ENCODE data around the gene MADD.

The MADD gene

DNA sequence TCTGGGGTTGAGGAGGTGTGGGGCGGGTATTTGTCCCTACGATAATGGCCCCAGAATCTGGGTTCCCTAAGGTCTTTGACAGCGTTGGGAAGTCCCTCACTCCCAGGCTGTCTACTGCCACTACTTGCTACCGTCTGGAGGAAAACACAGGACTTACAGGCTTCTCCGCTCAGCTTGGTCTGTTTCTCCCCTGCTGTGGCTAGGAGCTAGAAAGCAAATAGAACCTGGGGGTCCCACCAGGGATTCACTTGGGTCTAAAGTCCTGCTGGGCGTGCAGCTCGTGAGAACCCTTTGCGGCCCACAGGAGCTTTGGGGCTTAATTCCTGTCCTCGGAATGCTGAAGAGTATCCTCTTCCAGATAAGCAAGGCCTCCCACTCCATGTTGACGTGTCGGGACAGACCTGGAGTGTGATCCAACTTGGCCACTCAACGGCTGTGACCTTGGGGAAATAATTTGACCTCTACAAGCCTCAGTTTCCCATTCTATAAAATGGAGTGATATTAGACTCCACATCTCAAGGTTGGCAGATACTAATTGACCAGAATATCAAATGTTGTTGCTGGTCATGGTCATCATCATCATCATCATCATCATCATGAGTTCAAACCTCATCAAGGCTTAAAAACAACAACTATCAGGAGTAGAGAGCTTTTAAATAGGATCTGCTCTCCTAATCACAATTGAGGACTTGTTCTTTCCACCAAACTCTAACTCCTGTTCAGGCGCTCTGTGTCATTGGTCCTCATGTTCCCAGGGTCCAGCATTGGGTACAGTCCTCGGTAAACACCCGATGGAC lies 84.2 kb downstream of the MADD start:
- in situ Hi-C loops (cut with MboI; ENCODE audit: low sequenced_read_pairs), result no loop called here

DNA sequence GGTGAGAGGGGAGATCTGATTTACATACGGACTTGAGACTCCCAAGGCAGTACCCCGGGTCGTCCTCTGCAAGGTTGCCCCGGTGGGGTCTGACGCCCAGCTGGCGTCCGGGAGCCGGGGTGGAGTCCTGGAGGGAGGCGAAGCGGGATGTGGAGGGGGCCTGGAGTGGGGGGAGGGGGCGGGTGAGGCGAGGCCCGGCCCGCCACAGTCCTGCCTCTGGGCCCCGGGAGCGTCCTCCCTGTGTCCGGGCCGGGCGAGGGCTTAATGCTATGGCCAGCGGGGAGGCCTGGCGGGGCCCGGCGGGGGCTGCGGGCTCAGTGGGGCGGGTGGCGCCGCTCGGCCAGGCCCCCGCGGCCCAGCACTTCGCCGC lies 85.0 kb downstream of the MADD start:
- in situ Hi-C loops (cut with MboI; ENCODE audit: low sequenced_read_pairs), result no loop called here

DNA sequence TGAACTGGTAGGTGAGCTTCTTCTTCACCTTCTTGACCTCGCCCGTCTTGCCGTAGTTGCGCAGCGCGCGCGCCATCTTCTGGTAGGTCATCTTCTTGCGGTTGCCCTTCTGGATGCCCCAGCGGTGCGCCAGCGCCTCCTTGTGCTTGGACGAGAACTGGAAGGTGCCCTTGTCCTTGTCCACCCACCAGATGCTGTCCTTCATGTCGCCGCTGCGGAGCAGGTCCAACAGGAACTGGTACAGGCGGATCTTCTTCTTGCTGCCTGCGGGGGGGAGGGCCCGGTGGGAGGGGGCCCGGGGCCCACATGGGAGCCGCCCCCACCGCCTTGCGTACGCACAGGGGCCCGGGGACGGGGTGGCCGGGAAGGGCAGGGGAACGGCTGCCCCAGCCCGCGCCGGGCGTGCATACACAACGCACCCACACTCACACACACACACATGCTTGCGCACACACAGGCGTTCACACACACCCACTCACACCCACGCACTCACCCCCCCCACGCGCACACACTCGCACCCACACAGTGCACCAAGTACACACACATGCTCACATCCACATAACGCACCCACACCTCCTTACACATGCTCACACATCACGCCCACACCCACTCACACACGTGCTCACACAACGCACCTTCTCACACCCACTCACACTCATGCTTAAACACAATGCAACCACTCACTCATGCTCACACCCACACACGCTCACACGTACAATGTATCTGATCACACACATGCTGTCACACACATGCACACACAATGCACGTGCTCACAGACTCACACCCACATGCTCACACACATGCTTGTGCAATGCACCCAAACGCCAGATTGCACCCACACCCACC lies 85.6 kb downstream of the MADD start:
- in situ Hi-C loops (cut with MboI; ENCODE audit: low sequenced_read_pairs), result no loop called here

DNA sequence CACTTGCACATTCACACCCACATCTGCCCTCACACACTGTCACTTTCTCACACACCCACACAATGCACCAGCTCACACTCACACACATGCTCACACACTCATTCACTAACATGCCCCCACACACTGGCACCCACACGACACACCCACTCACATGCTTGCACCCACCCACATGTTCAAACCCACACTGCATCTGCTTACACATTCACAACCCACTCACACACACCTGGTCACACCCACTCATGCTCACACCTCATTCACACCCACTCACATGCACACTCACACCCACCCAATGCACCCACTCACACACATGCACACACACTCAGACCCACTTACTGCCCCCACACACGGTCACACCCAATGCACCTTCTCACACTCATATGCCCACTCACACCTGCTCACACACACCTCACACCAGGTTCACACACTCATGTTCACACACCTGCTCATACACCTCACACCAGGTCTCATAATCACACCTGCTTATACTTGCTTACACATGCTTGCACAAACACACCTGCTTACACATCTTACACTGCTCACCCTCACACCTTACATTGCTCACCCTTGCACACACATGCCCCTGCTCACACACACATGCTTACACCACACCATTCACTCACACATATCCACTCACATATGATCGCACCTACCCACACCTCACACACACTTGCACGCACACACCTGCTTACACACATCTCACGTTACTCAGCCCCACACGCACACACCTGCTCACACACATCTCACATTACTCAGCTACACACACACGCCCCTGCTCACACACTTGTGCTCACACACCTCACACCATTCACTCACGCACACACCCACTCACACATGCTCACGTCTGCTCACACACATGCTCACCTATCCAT lies 86.4 kb downstream of the MADD start:
- in situ Hi-C loops (cut with MboI; ENCODE audit: low sequenced_read_pairs), result no loop called here

DNA sequence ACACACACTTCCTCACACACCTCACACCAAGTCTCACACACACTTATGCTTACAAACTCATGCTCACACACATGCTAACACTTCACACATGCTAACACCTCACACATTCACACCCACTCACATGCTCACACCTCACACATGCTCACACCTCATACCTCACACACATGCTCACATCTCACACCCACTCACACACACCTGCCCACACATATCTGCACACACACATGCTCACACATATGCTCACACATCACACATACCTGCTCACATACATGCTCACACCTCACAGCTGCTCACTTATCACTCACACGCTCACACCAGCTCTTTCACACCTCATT lies 87.0 kb downstream of the MADD start:
- in situ Hi-C loops (cut with MboI; ENCODE audit: low sequenced_read_pairs), result no loop called here

DNA sequence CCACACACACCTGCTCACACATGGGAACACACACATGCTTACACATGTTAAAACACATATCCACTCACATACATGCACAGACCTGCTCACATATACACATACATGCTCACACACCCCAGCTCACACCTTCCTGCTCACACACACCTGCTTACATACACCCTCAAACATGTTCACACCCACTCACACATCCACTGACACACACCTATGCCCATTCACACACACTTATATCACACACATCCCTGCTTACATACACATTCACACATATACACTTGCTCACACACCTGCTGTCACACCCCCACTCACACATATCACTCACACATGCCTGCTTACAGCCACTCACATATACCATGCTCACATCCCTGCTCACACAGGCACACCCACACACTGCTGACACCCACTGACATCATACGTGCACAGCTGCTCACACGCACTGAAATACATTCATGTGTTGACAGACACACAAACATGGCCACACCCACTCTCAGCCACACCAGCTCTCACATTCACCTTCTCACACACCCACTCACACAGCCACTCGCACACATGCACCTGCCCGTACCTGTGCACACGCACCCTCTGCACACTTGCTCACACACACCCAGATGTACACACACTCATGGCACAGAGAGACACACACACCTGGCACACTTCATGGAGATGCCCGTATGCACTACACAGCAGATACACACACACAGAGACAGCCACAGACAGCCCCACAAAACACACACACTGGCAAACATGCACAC lies 88.2 kb downstream of the MADD start:
- in situ Hi-C loops (cut with MboI; ENCODE audit: low sequenced_read_pairs), result no loop called here

DNA sequence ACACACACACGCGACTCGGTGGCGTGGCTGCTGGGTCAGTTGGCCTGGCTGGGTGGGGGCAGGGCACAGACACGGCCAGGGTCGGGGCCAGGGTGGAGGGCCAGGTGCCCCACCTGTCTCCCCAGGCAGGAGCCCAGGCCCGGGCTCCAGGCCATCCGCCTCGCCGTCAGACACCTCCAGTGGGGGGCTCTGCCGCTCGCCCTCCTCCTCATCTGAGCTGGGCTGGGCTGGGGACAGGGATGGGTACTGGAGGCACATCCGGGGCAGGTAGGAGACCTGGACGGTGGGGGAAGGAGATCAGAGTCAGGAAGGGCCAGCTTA lies 88.8 kb downstream of the MADD start:
- in situ Hi-C loops (cut with MboI; ENCODE audit: low sequenced_read_pairs), result no loop called here

DNA sequence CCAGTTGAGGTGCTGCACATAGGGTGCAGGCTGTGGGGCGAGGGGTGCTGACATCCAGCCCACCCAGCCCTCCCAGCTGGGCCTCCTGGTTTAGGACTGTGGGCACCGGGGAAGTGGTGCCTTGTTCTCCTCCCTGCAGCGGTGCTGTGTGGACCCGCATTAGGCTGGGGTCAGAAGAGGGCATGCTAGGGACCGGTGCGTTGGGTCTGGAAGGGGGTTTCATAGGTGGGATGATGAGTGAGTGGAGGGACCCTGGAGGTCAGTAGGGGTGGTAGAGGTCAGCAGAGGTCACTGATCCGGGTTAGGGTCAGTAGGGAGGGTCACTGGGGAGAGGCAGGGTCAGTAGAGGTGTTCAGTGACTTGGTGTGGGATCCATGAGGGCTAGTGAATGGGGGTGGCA lies 89.2 kb downstream of the MADD start:
- in situ Hi-C loops (cut with MboI; ENCODE audit: low sequenced_read_pairs), result no loop called here

DNA sequence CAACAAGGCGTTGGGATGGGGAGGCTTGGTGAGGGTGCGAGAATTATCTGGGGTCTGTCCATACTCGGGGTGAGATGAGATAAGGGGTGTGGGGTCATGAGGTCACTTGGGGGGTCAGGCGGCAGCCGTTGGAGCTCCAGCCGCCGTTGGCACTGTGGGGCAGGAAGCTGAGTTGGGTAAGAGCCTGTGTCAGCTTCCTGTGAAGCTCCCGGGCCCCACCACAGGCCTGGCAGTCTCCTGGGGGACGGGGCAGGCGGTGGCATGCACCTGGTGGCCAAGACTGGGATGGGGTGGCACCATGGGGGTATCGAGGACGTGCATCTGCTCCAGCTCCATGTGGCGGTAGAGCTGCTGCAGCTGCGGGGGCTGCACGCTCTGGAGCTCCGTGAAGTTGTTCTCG lies 89.7 kb downstream of the MADD start:
- in situ Hi-C loops (cut with MboI; ENCODE audit: low sequenced_read_pairs), result no loop called here

DNA sequence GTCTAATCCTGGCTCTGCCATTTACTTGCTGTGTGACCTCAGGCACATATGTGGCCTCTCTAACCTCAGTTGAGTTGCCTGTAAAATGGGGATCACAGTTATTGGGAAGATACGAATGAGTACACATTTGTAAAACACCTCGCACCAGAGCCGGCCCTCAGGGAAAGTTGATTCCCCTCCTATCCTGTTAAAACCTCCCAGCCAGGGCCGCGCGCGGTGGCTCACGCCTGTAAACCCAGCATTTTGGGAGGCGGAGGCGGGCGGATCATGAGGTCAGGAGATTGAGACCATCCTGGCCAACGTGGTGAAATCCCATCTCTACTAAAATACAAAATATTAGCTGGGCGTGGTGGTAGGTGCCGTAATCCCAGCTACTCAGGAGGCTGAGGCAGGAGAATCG lies 90.4 kb downstream of the MADD start:
- in situ Hi-C loops (cut with MboI; ENCODE audit: low sequenced_read_pairs), result no loop called here

DNA sequence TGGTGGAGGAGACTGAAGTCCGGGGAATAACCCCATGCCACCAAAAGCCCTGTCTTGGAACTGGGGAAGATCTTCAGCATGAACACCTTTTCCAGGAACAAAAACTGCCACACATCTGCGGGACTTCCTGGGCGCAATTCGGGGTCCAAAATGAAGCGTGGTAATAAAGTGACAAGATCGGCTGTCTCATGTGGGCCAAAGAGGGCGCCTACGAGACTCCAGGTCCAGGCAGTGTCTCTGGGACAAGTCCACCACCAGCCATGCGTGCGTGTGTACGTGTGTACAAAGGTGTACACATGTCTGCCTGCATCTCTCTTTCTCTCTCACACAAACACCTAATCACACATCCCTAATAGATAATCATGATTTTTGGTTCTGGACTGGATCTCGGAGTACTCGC lies 91.5 kb downstream of the MADD start:
- in situ Hi-C loops (cut with MboI; ENCODE audit: low sequenced_read_pairs), result no loop called here

DNA sequence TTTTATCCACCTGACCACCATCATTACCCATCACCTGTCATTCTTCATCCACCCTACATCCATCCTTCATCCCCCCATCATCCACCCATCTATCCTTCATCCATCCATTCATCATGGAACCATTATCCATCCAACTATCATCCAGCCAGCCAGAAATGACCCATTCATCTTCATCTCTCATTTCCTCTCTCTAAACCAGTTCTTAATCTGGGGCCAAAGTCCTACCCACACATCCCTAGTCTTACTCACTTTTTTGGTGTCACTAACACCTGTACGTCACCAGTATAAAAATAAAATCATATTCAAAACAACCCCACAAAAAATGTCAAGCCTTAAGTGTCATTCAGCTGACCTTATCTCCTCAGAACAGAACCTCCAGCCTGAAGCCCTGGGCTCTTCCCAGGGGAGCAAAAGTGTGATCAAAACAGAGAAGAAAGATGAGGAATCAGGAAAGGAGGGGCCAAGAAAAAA lies 96.1 kb downstream of the MADD start:
- in situ Hi-C loops (cut with MboI; ENCODE audit: low sequenced_read_pairs), result no loop called here

DNA sequence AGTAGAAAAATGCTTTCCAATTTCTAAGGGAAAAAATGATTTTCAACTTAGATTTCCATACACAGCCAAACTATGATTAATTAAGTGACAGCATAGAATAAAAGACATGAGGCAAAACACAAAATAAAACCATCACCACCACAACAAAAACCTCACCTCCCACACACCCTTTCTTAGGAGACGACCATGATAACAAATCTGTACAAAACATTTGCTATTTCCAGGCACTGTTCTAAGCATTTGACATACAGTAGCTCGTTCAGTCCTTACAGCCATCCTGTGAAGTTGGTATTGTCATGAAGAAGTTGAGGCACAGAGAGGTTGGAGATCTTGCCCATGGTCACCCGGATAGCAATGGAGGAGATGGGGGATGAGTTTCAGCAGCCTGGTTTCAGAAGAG lies 99.7 kb downstream of the MADD start:
- in situ Hi-C loops (cut with MboI; ENCODE audit: low sequenced_read_pairs), result no loop called here

DNA sequence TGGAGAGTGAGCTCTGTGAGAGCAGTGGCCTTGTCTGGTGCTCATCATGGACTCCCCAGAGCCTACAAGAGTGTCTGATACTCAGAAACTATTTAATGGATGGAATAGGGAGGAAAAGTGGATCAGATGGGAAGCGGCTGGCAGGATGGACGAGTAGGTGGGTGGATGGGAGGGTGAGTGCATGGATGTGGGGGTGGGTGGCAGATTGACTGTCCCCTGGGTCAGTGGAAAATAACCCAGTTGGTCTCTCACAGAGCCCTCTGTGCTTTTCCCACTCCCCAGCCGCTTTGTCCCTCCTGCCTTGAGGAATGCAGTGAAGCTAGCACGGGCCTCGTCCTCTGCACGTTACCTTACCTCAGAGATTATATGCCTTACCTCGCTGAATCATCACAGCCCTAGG lies 102.5 kb downstream of the MADD start:
- in situ Hi-C loops (cut with MboI; ENCODE audit: low sequenced_read_pairs), result no loop called here

DNA sequence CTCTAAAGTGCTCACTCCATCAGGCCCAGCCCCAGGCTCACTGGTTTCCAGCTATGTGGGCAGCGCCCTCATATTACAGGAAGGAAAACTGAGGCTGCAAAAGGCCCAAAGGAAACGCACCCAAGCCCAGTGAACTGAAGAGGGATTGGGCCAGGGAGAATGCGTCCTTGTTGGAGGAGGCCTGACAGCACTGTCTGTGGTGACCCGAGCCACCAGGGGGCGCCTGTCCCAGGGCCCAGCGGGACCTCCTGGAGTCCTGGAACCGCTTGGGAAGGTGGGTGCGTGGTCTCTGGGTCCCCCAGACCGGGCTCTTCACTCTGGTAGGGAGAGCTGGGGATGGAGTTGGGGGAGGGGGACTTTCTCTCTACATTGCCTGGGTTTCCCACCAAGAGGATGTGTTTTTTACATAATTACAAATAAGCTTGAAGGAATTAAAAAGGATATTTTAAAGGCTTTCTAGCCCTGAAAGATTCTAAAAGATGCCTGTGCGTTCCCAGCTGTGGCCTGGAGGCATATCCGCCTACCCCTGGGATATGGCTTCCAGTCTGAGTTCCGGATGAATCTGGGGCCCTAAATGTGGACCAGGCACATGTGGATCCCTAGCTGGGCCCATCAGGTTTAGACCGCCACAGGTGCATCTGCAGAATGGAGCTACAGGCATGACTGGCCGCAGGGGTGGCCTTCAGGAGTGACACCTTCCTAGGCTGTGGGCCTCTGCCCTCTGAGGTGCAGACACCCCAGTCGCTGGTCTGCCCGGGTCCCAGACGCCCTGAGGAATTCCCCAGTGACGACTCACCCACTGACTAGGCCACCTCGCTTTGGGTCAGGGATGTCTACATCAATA lies 104.2 kb downstream of the MADD start:
- in situ Hi-C loops (cut with MboI; ENCODE audit: low sequenced_read_pairs), result no loop called here

DNA sequence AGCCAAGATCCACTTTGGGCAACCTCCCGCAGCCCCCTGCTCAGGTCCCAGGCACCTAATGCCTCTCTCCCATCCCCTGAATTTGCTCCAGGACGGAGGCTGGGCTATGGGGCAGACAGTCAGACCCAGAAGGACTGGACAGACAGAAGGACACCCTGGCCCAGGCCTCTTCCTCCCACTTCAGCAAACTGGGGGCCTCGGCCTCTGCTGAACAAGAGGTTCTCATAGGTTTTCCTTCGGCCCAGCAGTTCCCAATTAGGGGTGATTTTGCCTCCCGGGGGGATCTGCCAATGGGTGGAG lies 104.7 kb downstream of the MADD start:
- in situ Hi-C loops (cut with MboI; ENCODE audit: low sequenced_read_pairs), result no loop called here

DNA sequence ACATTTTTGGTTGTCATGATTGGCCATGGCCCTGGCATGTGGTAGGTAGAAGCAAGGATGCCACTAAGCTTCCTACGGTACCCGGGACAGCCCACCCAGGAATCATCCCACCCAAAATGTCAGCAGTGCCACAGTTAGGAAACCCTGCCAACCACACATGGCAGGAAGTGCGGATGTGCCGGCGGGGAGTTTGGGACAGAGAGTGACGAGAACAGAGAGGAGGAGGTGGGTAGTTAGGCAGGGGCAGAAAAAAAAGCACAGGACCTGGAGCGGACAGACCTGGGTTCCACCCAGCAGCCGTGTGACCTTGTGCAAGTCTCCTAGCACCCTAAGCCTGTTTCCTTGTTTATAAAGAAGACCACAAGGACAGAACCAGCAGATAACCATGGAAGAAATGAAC lies 105.1 kb downstream of the MADD start:
- in situ Hi-C loops (cut with MboI; ENCODE audit: low sequenced_read_pairs), result no loop called here

DNA sequence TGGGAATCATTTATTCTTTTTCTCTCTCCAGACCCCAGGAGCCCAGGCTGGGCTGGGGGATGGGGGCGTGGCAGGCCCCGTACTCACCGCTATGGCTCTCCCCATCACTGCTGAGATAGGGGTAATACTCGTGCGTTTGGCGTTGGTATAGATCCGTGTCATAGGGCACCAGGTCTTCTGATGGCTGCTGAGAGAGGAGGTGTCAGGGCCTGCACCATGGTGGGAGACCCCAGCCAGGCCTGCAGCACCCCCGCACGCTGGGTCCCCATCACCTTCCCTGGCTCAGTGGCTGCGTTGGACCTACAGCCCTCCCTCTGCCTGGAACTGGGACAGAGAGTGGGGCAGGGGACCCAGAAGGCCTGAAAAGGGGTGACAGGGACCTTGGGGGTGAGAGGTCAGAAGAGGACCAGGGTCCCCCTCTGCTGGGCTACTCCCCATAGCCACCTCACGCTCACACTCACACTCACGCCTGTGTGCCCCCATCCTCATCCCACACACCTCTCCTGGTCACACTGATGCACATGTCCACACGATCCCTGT lies 105.7 kb downstream of the MADD start:
- in situ Hi-C loops (cut with MboI; ENCODE audit: low sequenced_read_pairs), result no loop called here

DNA sequence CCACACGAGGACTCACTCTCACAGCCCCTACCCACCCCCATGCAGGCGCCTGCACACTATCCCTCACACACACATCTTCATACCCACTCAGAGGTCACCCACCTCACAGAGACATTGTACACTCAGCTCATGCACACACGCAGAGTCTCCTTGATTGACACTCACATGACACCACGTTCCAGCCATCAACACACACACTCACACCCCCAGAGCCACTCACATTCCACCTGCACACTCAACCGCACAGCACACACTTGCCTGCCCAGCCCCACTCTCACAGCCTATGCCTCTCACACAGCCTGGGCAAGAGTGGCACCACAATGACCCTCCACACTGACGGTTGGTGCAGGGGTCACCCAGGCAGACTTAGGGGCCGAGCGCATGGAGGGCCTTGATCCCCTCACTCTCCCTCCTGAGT lies 106.2 kb downstream of the MADD start:
- in situ Hi-C loops (cut with MboI; ENCODE audit: low sequenced_read_pairs), result no loop called here

All from HL-60/S4 treated with retinoic acid at 250 ng/mL for 4 days and 3 days (cell line).